T-helper 9 cell (primary cell): ENCODE data around the gene LRIG3.
"Not testable (repeated sequence)": the region's sequence is repeated elsewhere in the genome, so short reads cannot be mapped to it uniquely, and the experiment has no call there.

Source experiments
- DNase-seq: peaks from one replicate; pipeline ENCODE4 v3.0.0-alpha.2; 2020

LRIG3 gene

DNA sequence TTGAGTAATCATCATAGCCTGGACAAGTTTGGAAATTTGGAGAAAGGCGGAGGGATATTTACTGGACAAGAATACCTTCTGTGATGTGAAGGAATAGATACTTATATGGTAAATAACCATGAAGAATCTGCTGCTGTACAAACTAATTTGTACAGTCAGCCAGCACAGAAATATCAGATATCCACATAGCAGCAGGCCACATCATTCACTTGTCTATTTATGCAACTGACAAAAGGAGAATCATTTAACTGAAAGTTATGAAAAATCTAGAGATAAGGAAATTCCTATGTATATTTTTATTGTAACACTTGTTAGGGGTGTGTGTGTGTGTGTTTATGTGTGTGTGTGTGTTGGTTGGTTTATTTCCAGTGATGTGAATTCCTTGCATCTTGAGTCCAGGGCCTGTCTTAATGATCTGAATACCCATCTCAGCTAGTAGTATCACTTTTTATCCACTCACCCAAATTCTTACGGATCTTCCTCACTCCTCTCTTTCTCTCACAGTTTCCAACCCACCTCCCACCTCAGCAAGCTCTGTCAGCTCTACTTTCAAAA is 10.5 kb upstream of the LRIG3 start:
- no peak for DNase-seq

DNA sequence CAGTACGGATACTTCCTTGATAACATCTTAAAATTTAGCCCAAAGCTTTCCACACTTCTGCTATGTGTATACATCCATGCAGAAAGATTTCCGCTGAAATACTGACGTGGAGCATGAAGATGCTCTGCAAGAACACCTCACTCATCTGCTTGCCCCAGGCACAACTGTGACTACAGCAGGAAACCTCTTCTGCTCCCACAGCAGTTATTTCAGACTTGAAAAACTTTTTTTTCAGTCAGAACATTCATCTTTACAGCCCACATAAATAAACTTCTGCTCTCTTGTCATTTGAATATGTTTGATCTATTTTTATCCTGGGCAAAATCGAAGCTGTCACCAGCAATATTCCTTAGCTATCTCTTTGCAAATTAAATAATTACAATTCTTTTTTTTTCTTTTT is 6.8 kb upstream of the LRIG3 start:
- no peak for DNase-seq

DNA sequence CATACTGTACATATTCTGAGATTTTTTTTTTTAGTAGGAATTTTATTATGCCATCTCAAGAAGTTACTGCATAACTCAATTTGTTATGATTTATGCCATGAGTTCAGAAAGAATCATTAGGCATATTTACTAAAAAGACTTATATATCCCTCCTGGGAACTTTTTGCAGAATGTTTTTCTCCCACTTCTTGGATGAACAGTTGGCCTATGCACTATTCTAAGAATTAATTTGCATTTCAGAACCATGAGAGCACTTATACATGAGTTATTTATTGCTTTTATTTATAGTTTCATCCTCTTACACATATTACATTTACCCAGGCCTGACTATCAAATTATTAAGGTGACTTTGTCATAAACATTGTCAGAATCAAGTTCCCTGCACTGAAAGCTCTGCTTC is 6.3 kb upstream of the LRIG3 start:
- no peak for DNase-seq

DNA sequence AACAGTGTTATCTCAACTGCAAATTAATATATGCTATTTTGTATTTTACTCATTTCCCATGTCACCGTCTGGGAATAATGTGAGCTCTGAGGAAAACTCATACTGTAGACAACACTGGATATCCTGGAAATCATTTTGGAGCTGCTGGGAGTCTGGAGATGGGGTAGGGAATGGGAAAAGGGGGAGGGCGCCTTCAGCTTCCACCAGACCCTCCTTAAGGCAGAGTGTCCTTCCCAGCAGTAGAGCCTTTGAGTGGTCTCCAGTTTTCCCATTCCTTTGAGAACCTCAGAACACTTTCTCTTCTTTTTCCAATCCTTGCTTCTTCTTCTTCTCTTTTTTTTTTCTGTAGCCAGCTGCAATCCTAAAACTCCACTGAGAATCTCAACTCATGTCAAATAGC is 5.4 kb upstream of the LRIG3 start:
- DNase-seq: no peak

DNA sequence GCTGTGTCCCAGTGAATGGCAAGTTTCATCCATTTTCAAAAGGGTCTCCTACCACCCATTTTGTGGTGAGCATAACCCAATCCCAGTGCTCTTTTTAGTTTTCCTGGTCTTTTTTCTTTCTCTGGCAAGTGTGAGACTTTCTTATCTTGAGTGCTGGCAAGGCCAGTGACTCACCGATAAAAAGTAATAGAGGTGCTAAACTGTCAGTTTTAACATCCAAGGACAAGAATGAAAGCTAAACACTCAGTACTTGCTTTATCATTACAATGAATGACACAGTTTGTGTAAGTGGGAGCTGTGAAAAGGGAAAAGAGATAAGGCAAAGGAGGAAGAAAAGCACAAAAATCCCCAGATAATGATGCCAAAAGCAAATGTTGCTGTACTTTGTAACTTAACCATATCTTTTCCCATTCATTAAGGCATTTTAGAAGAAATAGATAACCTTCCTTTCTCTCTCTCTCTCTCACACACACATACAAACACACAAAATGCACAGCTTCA is 4.9 kb upstream of the LRIG3 start:
- DNase-seq: no peak

DNA sequence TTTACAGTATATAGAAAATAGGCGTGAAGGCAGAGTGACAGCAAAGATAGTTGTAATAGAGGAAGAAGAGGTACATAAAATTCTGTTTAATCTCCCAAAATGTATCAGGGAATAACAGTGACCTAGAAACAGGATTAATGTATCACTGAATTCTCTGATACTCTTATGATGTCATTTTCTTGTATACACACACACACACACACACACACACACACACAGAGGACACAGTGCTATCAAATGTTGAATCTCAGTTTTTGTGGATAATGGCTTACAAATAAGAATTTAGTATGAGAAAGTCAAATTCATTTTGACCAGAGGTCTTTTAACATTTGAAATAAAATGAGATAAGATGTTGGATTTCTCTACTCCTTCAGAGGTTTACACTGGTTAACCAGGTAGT is 4.3 kb upstream of the LRIG3 start:
- no peak for DNase-seq

DNA sequence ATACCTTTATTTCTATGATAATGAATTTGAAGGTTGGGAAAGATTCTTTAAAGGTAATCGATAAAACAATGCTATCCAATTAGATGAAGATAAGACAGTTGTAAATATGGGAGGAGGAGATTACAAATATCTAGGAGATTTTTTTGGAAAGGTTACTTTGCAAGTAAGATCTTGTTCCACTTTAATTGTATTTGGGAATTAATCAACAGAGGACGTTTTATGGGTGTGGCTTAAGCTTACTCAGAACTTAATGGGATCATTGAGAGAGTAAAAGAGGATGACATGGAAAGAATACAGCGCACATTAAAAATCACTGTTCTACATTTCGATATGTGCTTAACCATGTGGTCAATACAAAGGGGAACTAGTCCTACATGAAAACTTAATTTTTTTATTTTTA is 3.5 kb upstream of the LRIG3 start:
- DNase-seq: no peak

DNA sequence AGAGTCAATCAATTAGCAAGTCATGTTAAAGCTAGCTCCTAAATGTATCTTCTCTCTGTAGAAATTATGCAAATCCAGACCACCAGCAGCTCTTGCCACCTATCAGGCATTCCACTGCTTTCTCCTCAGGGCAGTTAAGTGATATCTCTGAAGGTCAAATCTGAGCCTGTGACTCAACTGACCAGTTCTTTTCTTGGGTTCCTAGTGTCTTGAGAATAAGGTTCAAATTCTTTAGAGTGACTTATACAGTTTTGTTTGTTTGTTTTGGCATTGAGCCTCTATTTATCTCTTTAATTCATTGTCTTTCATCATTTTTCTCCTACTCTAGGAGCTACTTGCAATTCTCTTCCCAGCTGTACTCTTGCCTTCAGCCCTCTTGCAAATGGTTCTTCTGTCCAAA is 2.5 kb upstream of the LRIG3 start:
- DNase-seq: no peak

DNA sequence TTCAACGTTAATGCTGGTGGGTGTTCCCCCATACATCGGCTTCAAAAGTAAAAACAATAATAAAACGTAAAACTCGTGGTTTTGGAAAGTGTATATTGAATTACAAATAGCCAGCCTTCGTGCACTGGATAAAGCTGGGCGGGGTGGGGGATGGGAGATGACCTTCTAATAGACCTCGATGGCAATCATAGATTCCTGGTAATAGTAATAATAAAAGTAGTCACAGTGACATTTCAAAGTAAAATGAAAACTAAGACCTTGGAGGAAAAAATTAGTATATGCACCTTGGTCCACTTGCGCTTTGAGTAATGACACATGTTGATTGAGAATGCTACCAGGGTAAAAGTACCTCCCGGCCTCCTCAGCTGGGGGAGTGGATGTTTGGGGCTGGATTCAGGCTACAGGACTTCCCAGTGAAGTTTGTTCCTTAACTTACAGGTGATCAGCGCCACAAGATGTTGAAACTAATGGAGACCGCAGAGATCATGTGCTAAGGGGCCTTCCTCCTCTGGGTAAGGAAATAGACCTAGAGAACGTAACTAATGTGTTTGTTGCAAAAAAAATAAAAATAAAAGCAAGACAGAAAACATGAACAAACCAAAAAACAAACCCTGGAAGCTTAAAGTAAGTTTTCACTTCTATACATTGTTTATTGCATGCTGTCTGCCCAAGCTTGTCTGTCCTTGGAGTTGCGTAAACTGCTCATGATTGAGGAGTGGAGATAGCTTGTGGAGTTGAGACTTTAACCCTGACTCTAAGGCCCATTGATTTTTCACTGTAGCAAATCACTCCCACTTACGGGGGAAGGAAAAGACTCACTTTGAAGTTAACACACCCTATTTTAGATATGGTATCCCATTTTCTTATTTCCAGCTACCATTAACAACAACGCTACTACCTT is 907 bp upstream of the LRIG3 start:
- DNase-seq: no peak

DNA sequence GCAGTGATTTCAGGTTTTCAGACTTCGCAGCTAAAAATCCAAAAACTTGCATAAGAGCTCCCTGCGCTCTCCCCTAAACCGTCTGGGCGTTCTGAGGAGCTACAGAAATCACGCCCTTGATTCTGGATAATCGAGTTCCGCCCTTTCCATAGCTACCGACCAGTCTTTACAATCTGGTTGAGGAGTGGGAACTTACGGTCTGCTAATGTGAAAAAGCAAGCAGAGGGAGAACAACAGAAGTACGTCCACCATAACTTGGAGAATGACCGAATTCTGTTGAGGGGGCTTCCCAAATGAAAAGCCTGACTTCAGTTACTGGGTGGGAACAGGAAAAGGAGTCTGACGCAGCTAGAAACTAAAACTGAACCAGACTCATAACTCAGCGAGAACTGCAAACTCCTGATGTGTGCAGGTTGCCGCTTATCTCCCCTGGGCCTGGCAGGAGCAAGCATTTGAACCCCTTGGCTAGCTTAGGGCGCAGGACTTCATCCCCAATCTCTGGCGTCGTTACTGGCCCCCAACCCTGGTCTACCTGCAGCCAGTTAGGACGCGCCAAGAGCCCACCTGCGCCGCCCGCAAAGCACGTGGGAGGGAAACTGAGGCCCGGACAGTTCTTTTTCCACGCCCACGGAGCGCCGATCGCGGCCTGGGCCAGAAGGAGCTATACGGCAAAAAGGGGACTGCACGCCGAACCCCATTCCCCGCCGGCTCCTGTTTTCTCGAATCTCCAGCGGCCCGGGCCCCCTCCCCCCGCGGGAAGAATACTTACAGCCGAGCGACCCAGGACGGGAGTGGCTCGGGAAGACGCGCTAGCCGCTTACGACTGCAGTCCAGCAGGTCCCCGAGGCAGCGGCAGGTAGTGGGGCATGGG is 838 bp downstream of the LRIG3 start:
- no peak for DNase-seq

DNA sequence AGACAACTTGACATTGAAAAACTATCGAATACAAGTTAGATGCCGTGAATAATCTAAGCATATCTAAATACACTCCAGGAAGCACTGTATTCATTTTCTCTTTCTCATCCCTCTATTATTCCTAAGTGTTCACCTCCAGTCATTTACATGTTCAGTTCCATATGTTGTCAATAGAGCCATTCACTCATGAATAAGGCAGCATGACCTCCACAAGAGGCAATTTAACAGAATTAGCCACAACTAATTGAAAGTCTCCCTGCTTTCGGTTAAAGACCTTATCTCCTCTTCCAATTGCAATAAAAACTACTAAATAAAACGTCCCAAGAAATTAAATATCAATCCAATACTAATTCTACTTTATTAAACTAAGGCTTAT is 1.8 kb downstream of the LRIG3 start:
- DNase-seq: no peak

DNA sequence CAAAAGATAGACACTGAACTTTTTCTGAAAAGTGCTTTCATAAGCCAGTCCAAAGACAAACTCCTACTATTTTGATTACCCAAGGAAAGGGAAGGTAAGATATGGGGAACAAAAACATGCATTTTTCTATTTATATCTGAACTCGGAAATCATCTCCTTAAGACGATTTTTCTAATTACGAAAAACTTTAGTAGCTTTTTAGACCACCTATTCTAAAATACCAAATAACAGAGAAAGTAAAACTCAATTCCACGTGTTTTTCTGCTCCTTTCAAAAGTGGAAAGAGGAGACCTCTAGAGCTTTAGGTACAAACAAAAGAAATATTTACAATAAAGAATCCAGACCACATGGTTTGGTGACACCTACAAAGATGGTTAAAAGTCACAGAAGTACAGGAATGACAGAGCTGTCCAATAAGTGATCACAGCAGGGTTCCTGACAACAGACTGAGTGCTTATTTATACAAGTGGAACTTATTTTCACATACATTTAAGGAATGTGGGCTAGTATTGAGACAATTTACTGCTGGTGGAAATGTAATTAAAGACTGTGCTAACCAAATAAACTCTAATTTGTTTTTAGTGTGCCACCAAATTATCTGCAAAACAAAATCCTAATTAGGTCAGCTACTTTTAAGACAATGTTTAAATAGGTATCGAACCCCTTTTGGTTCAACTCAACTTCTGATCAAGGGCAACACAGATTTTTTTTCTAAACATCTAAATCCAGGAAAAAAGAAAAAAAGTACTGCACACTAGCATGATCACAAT is 2.4 kb downstream of the LRIG3 start:
- no peak for DNase-seq

DNA sequence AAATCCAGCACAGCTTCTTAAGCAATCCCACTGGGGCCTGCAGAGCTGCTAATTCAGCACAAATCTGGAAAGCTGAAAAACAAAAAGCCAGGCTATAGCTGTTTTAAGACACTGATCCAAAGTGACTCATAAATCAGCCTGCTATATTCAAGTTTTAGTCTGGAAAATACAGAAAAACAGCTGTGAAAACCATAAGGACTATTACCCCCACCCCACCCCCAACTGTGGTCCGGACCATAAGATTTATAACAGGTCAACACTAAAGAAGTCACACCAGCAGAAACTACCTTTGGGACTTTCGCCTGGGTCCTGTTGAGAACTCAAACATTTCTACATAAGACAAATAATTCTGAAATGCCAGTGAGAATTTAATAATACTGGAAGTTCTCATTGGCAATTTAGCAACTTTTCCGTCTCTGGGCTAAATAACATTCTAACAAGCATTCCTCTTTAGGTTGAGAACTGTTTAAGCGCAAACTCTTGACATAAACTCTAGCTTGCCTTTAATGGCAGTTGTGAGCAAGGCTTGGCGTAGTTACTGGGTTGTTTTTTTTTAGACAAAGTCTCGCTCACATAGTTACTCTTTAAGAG is 3.3 kb downstream of the LRIG3 start:
- DNase-seq: no peak

DNA sequence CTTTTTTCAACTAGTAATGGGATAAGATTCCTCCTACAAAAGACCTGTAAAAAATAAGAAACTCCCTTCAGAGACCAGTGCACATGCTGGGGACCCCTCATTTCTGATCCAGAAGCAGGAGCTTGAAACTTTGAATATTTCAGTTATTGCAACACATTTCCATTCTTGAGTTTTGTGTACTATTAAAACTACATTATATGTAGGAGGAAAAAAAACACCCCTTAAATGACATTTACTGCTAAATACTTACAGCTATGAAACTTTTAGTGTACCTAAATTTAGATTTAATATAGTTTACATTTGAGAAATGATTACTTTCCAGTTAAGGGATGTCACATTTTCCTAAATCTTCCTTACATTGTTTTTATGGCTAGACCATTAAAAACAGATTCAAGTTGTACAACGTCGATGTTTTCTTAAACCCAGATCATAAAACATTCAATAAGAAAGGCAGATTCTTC is 4.1 kb downstream of the LRIG3 start:
- DNase-seq: no peak

DNA sequence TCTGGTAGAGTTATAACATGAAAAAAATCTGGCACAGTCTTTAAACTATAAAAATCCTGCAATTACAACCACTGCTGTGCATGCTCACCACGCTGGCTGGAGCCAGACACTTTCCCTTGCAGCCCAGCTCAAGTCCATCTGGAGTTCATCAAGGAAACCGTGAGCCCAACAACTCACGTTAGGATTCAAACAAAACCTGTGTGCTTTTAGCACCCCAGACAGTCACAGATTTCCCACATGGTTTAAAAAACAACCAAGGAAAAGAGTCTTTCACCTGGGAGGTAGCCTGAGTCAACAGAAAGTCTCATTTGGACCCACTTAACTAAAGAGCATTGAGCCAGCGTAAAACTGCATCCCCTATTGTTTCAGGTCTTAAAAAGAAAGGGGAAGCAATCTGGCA is 4.7 kb downstream of the LRIG3 start:
- DNase-seq: no peak

DNA sequence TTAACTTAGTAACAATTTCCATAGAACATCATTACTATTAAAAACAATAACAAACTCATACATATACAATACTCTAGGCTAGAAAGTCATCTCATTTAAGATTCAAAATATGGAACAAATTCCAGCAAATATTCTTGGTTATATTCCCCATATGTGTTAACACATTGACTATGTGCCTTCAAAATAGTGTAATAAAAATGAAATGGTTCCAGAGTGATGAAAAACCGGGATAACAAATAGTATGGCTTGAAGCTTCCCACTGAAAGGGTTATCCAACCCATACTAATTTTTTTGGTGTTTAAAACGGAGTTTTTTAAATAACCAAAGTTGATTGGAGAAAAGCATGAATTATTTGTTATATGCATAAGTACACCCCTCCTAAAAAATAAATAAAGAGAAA is 5.3 kb downstream of the LRIG3 start:
- no peak for DNase-seq

DNA sequence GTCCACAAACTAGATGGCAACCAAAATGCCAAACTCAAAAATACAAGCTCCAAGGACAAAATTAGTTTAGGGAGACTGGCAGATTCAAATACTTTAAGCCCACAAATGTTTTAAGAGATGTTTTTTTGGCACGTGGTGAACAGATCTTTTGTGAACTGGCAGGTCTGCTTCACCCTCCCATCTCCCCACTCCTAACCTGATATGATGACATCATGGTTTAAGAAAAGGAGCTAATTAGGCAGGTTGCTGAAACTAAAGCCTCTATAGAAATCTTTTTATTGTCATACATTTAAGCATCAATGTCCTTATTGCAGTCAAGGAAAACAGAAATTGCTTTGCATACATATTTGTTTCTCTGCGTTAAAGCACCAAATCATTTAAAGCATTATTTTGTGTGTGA is 5.8 kb downstream of the LRIG3 start:
- no peak for DNase-seq

DNA sequence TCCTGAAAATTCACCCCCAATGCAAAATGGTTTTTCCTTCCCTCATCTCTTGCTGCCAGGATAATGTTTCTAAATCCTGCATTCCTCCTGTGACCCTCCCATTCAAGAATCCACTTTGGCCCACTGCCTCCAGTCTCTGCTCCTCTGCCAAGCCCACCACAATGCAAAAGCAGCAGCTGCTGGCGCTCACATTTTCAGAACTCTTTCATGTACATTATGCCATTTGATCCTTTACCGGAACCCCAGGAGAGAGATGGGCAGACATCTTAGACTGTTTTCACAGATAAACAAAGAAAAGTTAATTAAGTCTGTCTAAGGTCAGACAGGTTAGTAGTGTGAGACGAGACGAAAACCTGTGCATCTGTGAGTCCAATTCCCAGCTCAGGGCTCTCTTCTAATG is 12.9 kb downstream of the LRIG3 start:
- no peak for DNase-seq

DNA sequence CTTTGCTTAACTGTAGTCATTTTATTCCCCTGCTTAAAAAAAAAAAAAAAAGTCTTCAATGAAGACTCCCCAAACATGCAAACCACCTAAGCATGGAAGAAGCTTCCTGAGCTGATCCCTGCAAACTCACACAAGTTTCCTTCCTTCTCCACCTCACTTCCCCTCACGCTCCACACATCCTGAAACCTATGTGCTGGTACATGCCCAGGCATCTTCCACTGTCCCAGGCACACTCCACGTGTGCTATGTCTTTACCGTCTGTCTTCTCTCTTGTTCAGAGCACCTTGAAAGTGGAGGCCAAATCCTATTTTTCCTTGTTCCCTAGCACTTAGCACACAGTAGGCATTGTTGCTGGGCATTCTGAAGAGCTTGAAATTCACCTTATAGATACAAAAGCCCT is 13.4 kb downstream of the LRIG3 start:
- DNase-seq: no peak

DNA sequence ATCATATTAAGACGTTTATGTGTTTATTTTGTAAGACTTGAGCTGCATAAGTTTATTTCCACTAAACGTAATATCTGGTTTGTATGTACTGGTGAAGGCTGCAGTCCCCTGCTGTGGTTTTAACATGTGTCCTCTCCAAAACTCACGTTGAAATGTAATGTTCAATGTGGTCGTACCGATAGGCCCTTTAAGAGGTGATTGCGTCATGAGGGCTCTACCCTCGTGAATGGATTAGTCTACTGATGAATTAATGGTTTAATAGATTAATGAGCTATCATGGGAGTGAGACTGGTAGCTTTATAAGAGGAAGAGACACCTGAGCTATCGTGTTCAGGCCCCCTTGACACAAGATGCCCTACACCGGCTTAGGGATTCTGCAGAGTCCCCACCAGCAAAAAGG is 14.9 kb downstream of the LRIG3 start:
- DNase-seq: no peak

DNA sequence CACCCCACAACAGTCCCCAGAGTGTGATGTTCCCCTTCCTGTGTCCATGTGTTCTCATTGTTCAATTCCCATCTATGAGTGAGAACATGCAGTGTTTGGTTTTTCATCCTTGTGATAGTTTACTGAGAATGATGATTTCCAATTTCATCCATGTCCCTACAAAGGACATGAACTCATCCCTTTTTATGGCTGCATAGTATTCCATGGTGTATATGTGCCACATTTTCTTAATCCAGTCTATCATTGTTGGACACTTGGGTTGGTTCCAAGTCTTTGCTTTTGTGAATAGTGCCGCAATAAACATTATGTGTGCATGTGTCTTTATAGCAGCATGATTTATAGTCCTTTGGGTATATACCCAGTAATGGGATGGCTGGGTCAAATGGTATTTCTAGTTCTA is 17.6 kb downstream of the LRIG3 start:
- DNase-seq: not testable (repeated sequence)

DNA sequence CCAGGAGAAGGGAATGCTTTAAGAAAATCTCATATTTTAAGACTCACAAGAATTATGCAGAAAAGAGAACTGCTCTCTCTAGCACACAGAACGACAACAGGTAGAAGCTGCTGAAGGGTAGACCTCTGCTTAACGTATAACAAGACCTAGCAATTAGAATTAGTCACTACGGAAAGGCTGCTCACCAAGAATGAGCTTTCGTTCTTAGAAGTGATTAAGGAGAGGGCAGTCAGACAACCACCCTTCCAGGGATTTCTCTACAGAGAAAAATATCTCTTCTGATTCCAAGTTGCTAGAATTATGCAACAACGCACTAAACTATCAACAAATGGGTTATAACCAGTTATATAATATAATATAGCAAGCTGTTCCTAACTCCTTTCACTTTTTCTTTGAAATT is 18.6 kb downstream of the LRIG3 start:
- no peak for DNase-seq
